K562 (cell line): ENCODE data around the gene MERTK. TPM values are rescaled to one million over a fixed set of nuclear protein-coding genes. Genes with fewer than 3 reads are reported as not detected.
A peak's percentile ranks its signal among the peaks of the same experiment; 100 is the strongest.

Experiments
- HMBOX1 ChIP-seq: sonication (generic); IDR thresholded peaks from 2 replicates; pipeline ENCODE4 v1.6.1; 2016
- HMGN3 ChIP-seq: IDR thresholded peaks from 2 replicates; pipeline ENCODE4 v1.6.1; 2011; ENCODE audit warnings: borderline replicate concordance, low read depth, mild to moderate bottlenecking, mixed read lengths, low read length; ENCODE audit not compliant: insufficient read length; ENCODE audit errors: extremely low read depth
- MTA1 ChIP-seq: fragments of 450-650 bp; IDR thresholded peaks from 2 replicates; pipeline ENCODE4 v1.6.1; 2017; ENCODE audit warnings: borderline replicate concordance
- MYBL2 ChIP-seq, 2 experiments: fragments of 450-650 bp in 1 of 2; sonication (generic) in 1 of 2; formaldehyde crosslinking in 1 of 2; IDR thresholded peaks; 2 replicates each; pipeline versions ENCODE4 v1.6.1 to v1.8.1; 2017 to 2022; ENCODE audit warnings: borderline replicate concordance in 1 of 2, inconsistent platforms in 1 of 2, low read depth in 1 of 2, mild to moderate bottlenecking in 1 of 2, missing genetic modification reagents in 1 of 2, moderate library complexity in 1 of 2
- NFYB ChIP-seq: IDR thresholded peaks from 2 replicates; pipeline ENCODE4 v1.6.1; 2011; ENCODE audit warnings: mild to moderate bottlenecking, moderate library complexity; ENCODE audit not compliant: insufficient read length; ENCODE audit errors: extremely low read depth
- NR2C1 ChIP-seq, 2 experiments: fragments of 450-650 bp; IDR thresholded peaks; 2 replicates each; pipeline ENCODE4 v1.6.1; 2017; ENCODE audit warnings: mild to moderate bottlenecking in 2 of 2, antibody characterized with exemption in 1 of 2, inconsistent platforms in 1 of 2, missing compliant biosample characterization in 1 of 2, missing genetic modification characterization in 1 of 2
- PKNOX1 ChIP-seq: fragments of 450-650 bp; IDR thresholded peaks from 2 replicates; pipeline ENCODE4 v1.6.1; 2016
- RBM15 ChIP-seq: fragments of 200-400 bp; formaldehyde crosslinking; IDR thresholded peaks from 2 replicates; pipeline ENCODE4 v1.6.1; 2018; ENCODE audit warnings: mild to moderate bottlenecking, low read length, moderate library complexity; ENCODE audit not compliant: insufficient read depth
- SMARCA5 ChIP-seq: fragments of 450-650 bp; IDR thresholded peaks from 2 replicates; pipeline ENCODE4 v1.6.1; 2016
- SPI1 ChIP-seq: IDR thresholded peaks from 2 replicates; pipeline ENCODE4 v1.6.1; 2011; ENCODE audit warnings: low read depth, low read length, control low read depth, borderline replicate concordance
- TCF15 ChIP-seq: fragments of 250-450 bp; sonication (Bioruptor Pico); IDR thresholded peaks from 2 replicates; pipeline ENCODE4 v1.8.0; 2022; ENCODE audit warnings: moderate library complexity, mild to moderate bottlenecking, inconsistent platforms
- TRIM28 ChIP-seq: fragments of 450-650 bp; IDR thresholded peaks from 2 replicates; pipeline ENCODE4 v1.6.1; 2017
- ZBTB1 ChIP-seq: sonication (generic); formaldehyde crosslinking; IDR thresholded peaks from 2 replicates; pipeline ENCODE4 v1.8.1; 2023; ENCODE audit warnings: missing genetic modification reagents, low read depth, mild to moderate bottlenecking, borderline replicate concordance
- ZHX1 ChIP-seq: fragments of 150-350 bp; conservative IDR thresholded peaks from 2 replicates; pipeline ENCODE4 v1.6.1; 2014; ENCODE audit warnings: low read length
- ZKSCAN3 ChIP-seq: fragments of 250-450 bp; sonication (Bioruptor Pico); IDR thresholded peaks from 2 replicates; pipeline ENCODE4 v1.4.0; 2020
- ZNF239 ChIP-seq: fragments of 250-450 bp; sonication (Bioruptor Pico); IDR thresholded peaks from 2 replicates; pipeline ENCODE4 v1.4.0; 2020; ENCODE audit warnings: mild to moderate bottlenecking
- ZNF444 ChIP-seq: fragments of 250-450 bp; sonication (Bioruptor Pico); IDR thresholded peaks from 2 replicates; pipeline ENCODE4 v1.4.0; 2020; ENCODE audit warnings: mild to moderate bottlenecking, moderate library complexity
- ZNF449 ChIP-seq: fragments of 250-450 bp; sonication (Bioruptor Pico); IDR thresholded peaks from 2 replicates; pipeline ENCODE4 v1.8.0; 2022; ENCODE audit warnings: moderate library complexity, mild to moderate bottlenecking, inconsistent platforms
- ZNF740 ChIP-seq, 3 experiments: fragments of 200-800 bp in 1 of 3; sonication (Bioruptor generic) in 1 of 3; sonication (generic) in 1 of 3; formaldehyde crosslinking in 1 of 3; IDR thresholded peaks; 2 replicates each; pipeline versions ENCODE4 v1.6.1 to v1.8.0; 2016 to 2022; ENCODE audit warnings: mild to moderate bottlenecking in 2 of 3, missing compliant biosample characterization in 2 of 3, missing genetic modification characterization in 2 of 3, missing genetic modification reagents in 1 of 3
- ZNF780A ChIP-seq: fragments of 250-450 bp; sonication (Bioruptor Pico); IDR thresholded peaks from 2 replicates; pipeline ENCODE4 v1.5.0; 2021; ENCODE audit warnings: mild to moderate bottlenecking
- polyA plus RNA-seq, 8 experiments: library from polyadenylated mRNA; depleted of rRNA in 4 of 8; stranded (reverse) in 5 of 8; unstranded in 3 of 8; fragments of >200 nt; fragmentation: Nextera tagmentation in 2 of 8; fragmentation: Illumina TruSeq in 1 of 8; extraction: Ambion mirVana in 2 of 8; extraction: Trizol in 1 of 8; gene quantifications; 2 replicates each; pipeline versions ENCODE4 v1.2.1 to v1.2.3, GENCODE V29; 2011 to 2014; ENCODE audit warnings: inconsistent platforms in 1 of 8, missing spikeins in 1 of 8
- total RNA-seq, 7 experiments: library from RNA; depleted of rRNA in 6 of 7; stranded (reverse); fragments of >200 nt in 6 of 7; fragmentation: Illumina TruSeq in 2 of 7; extraction: Trizol in 2 of 7; gene quantifications; 2 replicates each; pipeline versions ENCODE4 v1.2.1 to v1.2.3, GENCODE V29; 2011 to 2021; ENCODE audit warnings: low replicate concordance in 1 of 7

MERTK gene
- total and polyA plus RNA-seq, 9 of the 15 experiments (the other 6 are each of a cell fraction or from before 2014, with no cell fraction given): 0.23 to 1.6 (median 0.74) TPM

- TF ChIP-seq HMBOX1 (peak; percentile 60; the same call in 1 of the 2 replicates), ZNF449 (no peak), TRIM28 (no peak), ZNF239 (CRISPR knock-in tag) (no peak), ZNF780A (no peak), MYBL2 (IDR thresholded peaks at IDR 0.05; ENCODE audit: low read depth) (no peak), MYBL2 (CRISPR knock-in tag; IDR thresholded peaks at IDR 0.05; ENCODE audit: borderline replicate concordance) (no peak), TCF15 (CRISPR knock-in tag) (no peak), ZNF740 (CRISPR knock-in tag; IDR thresholded peaks at IDR 0.05) (no peak), ZNF740 (tag; IDR thresholded peaks at IDR 0.05) (no peak), PKNOX1 (no peak), SPI1 (peak; percentile 45; the same call in 1 of the 2 replicates), ZBTB1 (no peak), NFYB (no peak), SMARCA5 (no peak), RBM15 (no peak), NR2C1 (IDR thresholded peaks at IDR 0.05) (no peak), NR2C1 (tag; IDR thresholded peaks at IDR 0.05) (0 out of 2 replicates have a peak, but pooled peaks have one; percentile 22), ZNF444 (no peak), ZKSCAN3 (CRISPR knock-in tag) (no peak), HMGN3 (no peak), ZHX1 (no peak), MTA1 (no peak)
These were observed 102.8 kb downstream of the MERTK start (continued) for GRCh38 chr2:112001136-112001715.
